ENCODE results near the gene ZFYVE26.

DNA sequence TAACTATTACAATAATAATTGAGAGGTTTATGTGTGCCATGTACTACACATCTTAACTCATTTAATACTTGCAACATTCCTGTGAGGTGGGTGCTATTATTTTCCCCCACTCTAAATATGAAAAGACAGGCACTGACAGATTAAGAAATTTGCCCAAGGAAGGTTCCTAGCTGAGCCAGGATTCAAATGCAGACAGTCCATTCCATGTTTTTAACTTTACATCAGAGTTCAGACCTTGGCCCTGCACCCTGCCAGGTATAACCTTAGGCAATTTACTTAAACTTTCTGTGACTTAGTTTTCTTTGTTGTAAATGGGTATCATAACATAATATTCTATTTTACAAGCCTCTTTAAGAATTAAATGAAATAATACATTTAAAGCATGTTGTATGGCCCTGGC is 88.1 kb downstream of the ZFYVE26 start:
- no peak for TF ChIP-seq GATA2 (IDR thresholded peaks at IDR 0.05; ENCODE audit: low read depth, low read length)
- TF ChIP-seq GATA3 (IDR thresholded peaks at IDR 0.05; ENCODE audit: low read depth, low read length), result no peak

Measured in SH-SY5Y (cell line).